ENCODE data around the gene SP6.

DNA sequence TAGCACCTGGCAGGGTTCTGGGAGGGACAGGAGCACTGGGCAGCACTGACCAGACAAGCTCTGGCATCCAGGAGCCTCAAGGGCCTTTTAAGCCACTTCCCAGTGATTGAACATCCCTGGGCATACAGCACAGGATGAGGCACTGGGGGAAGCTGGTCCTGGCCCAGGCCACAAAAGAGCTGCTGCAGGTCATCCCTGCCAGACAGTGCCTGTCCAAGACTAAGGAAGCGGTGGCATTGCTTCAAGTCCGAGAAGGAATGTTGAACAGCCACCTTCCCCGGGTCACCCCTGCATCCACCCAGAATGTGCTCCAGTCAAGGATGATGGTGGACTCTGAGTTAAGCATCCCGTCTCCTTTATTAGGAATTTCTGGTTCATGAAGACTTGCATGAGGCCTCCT, 28.2 kb downstream of the SP6 start:
- TF ChIP-seq, protein P1, sequence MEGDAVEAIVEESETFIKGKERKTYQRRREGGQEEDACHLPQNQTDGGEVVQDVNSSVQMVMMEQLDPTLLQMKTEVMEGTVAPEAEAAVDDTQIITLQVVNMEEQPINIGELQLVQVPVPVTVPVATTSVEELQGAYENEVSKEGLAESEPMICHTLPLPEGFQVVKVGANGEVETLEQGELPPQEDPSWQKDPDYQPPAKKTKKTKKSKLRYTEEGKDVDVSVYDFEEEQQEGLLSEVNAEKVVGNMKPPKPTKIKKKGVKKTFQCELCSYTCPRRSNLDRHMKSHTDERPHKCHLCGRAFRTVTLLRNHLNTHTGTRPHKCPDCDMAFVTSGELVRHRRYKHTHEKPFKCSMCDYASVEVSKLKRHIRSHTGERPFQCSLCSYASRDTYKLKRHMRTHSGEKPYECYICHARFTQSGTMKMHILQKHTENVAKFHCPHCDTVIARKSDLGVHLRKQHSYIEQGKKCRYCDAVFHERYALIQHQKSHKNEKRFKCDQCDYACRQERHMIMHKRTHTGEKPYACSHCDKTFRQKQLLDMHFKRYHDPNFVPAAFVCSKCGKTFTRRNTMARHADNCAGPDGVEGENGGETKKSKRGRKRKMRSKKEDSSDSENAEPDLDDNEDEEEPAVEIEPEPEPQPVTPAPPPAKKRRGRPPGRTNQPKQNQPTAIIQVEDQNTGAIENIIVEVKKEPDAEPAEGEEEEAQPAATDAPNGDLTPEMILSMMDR (IDR thresholded peaks at IDR 0.05), result no peak
- no peak for TF ChIP-seq POLR2A (IDR thresholded peaks at IDR 0.05)
